K562 (cell line): ENCODE data around the gene PSMD8. TPM values are rescaled to one million over a fixed set of nuclear protein-coding genes. Genes with fewer than 3 reads are reported as not detected.

Experiments
- BRD4 ChIP-seq: fragments of 200-600 bp; sonication (generic); IDR thresholded peaks from 2 replicates; pipeline ENCODE4 v1.6.1; 2017; ENCODE audit warnings: inconsistent platforms
- CHAMP1 ChIP-seq: fragments of 450-650 bp; IDR thresholded peaks from 2 replicates; pipeline ENCODE4 v1.6.1; 2016; ENCODE audit warnings: mild to moderate bottlenecking
- CUX1 ChIP-seq: fragments of 200-800 bp; sonication (Bioruptor generic); IDR thresholded peaks from 2 replicates; pipeline ENCODE4 v1.6.1; 2016; ENCODE audit warnings: missing genetic modification characterization, missing compliant biosample characterization
- KAT7 ChIP-seq: sonication (generic); formaldehyde crosslinking; IDR thresholded peaks from 2 replicates; pipeline ENCODE4 v1.8.0; 2022; ENCODE audit warnings: missing genetic modification reagents, mild to moderate bottlenecking, borderline replicate concordance
- LCOR ChIP-seq: sonication (generic); formaldehyde crosslinking; IDR thresholded peaks from 2 replicates; pipeline ENCODE4 v1.8.0; 2022; ENCODE audit warnings: mild to moderate bottlenecking, missing genetic modification reagents
- MYBL2 ChIP-seq, 2 experiments: fragments of 450-650 bp in 1 of 2; sonication (generic) in 1 of 2; formaldehyde crosslinking in 1 of 2; IDR thresholded peaks; 2 replicates each; pipeline versions ENCODE4 v1.6.1 to v1.8.1; 2017 to 2022; ENCODE audit warnings: borderline replicate concordance in 1 of 2, inconsistent platforms in 1 of 2, low read depth in 1 of 2, mild to moderate bottlenecking in 1 of 2, missing genetic modification reagents in 1 of 2, moderate library complexity in 1 of 2
- PTBP1 ChIP-seq: fragments of 200-400 bp; formaldehyde crosslinking; IDR thresholded peaks from 2 replicates; pipeline ENCODE4 v1.6.1; 2017; ENCODE audit warnings: low read depth, low read length
- RBBP5 ChIP-seq: fragments of 200-600 bp; sonication (generic); IDR thresholded peaks from 2 replicates; pipeline ENCODE4 v1.6.1; 2012; ENCODE audit warnings: borderline replicate concordance, mild to moderate bottlenecking, low read length, control low read depth, inconsistent platforms; ENCODE audit not compliant: insufficient read depth, poor library complexity, severe bottlenecking
- ZBTB33 ChIP-seq: sonication (generic); formaldehyde crosslinking; IDR thresholded peaks from 2 replicates; pipeline ENCODE4 v1.8.1; 2023; ENCODE audit warnings: mild to moderate bottlenecking, missing genetic modification reagents
- ZBTB8A ChIP-seq: fragments of 450-650 bp; IDR thresholded peaks from 2 replicates; pipeline ENCODE4 v1.6.1; 2018; ENCODE audit warnings: mild to moderate bottlenecking, moderate library complexity; ENCODE audit not compliant: partially characterized antibody
- ZNF311 ChIP-seq: fragments of 250-450 bp; sonication (Bioruptor Pico); IDR thresholded peaks from 2 replicates; pipeline ENCODE4 v1.4.0; 2020; ENCODE audit warnings: mild to moderate bottlenecking, moderate library complexity
- ZNF398 ChIP-seq: fragments of 250-450 bp; sonication (Bioruptor Pico); IDR thresholded peaks from 2 replicates; pipeline ENCODE4 v1.8.0; 2021; ENCODE audit warnings: moderate library complexity, mild to moderate bottlenecking, inconsistent platforms
- ZNF780A ChIP-seq: fragments of 250-450 bp; sonication (Bioruptor Pico); IDR thresholded peaks from 2 replicates; pipeline ENCODE4 v1.5.0; 2021; ENCODE audit warnings: mild to moderate bottlenecking
- polyA plus RNA-seq, 8 experiments: library from polyadenylated mRNA; depleted of rRNA in 4 of 8; stranded (reverse) in 5 of 8; unstranded in 3 of 8; fragments of >200 nt; fragmentation: Nextera tagmentation in 2 of 8; fragmentation: Illumina TruSeq in 1 of 8; extraction: Ambion mirVana in 2 of 8; extraction: Trizol in 1 of 8; gene quantifications; 2 replicates each; pipeline versions ENCODE4 v1.2.1 to v1.2.3, GENCODE V29; 2011 to 2014; ENCODE audit warnings: inconsistent platforms in 1 of 8, missing spikeins in 1 of 8
- total RNA-seq, 7 experiments: library from RNA; depleted of rRNA in 6 of 7; stranded (reverse); fragments of >200 nt in 6 of 7; fragmentation: Illumina TruSeq in 2 of 7; extraction: Trizol in 2 of 7; gene quantifications; 2 replicates each; pipeline versions ENCODE4 v1.2.1 to v1.2.3, GENCODE V29; 2011 to 2021; ENCODE audit warnings: low replicate concordance in 1 of 7

The PSMD8 gene
- total and polyA plus RNA-seq, 9 of the 15 experiments (the other 6 are each of a cell fraction or from before 2014, with no cell fraction given) = 130 to 583 (median 315) TPM

GRCh38 chr19:38336638-38337359 lies 37.6 kb upstream of the PSMD8 start (continued):
- TF ChIP-seq ZNF398 (CRISPR knock-in tag) = no peak
- no peak for TF ChIP-seq RBBP5
- no peak for TF ChIP-seq ZNF780A (CRISPR knock-in tag)
- TF ChIP-seq KAT7 (CRISPR knock-in tag) = no peak
- no peak for TF ChIP-seq PTBP1
- TF ChIP-seq CHAMP1 = no peak
- no peak for TF ChIP-seq BRD4
- no peak for TF ChIP-seq ZBTB8A
- TF ChIP-seq LCOR (CRISPR knock-in tag) = peak; percentile 39; the same call in 1 of the 2 replicates
- no peak for TF ChIP-seq ZNF311 (CRISPR knock-in tag)
- no peak for TF ChIP-seq CUX1
- no peak for TF ChIP-seq MYBL2 (IDR thresholded peaks at IDR 0.05; ENCODE audit: low read depth)
- no peak for TF ChIP-seq MYBL2 (CRISPR knock-in tag; IDR thresholded peaks at IDR 0.05; ENCODE audit: borderline replicate concordance)
- TF ChIP-seq ZBTB33 (CRISPR knock-in tag) = no peak
